HG03354 (cell line): ENCODE results near the gene TENM4.

Source experiments
- ATAC-seq: cut with Tn5 transposase; IDR thresholded peaks from one replicate; pipeline ENCODE4 v1.9.1; 2021; ENCODE audit warnings: mild to moderate bottlenecking; ENCODE audit not compliant: unreplicated experiment, poor library complexity, severe bottlenecking

The TENM4 gene

DNA sequence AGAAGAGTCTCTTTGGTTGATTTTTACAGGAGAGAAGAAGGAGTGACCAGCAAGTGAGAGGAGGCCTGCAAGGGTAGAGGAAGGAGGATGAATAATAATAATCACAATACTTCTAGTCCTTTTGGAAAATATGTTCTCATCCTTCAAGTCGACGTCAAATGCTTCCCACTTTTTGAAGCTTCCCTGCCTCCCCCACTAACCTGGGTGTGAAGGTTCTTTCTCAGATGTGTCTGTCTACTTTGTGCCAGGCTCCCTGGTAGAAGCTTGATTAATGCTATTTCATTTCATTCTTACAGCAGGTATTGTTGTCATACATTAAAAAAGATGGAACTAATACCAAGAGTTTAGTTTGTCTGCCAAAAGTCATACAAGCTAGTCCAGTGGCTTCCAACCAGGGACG lies 17.1 kb downstream of the TENM4 start:
- no peak for ATAC-seq

DNA sequence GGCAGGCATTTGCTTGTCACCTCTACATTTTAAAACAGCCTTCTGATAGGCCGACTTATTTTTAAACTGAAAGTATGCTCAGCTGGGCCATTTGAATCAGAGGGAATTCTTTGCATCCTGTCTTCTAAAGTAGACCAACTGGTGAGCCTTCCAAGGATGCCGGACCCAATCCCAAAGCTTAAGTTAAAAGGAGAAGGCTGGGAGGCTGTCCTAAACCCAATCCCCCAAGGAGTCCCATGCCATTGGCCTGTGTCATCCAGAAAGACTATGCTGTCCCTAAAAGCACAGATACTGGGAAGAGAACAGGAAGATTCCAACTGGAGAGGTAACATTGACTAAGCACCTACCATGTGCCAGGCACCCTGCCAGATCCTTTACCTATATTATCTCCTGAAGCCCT lies 18.0 kb downstream of the TENM4 start:
- ATAC-seq, result no peak

DNA sequence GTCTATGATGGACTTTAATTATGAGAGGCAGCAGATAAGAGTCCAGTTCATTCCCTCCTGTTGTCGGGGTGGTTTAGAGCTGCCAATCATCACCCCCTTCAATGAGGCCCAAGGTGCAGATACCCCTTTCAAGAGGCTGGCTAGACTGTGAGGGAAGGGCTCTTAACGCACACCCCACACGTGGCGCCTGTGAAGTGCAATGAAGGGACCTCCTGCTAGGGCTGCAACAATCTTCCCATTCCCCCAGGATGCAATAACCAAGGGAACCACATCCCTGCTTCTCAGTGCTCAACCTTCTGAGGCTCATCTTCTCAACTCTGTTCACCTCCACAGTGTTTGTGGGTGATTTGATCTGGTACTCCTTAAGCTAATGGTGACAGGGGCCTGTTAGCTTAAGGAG lies 19.0 kb downstream of the TENM4 start:
- no peak for ATAC-seq

DNA sequence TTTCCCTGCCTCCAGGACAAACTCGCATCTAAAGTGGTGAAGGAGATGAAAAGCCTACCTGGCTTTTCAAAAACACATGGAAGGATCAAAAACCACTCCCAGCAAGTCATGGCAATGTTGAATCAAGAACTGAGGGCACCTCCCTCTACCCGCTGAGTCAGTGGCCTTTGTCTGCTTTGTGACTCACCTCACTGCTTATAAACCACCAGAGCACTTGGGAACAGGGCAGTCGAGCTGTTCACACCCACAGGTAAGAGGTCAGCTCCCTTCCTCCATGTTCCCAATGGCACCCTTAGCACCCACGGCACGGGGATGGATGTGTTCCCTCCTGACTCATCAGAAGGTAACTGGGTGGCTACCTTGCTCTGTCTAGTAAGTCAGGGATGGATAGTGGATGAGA lies 21.7 kb downstream of the TENM4 start:
- ATAC-seq, result no peak

DNA sequence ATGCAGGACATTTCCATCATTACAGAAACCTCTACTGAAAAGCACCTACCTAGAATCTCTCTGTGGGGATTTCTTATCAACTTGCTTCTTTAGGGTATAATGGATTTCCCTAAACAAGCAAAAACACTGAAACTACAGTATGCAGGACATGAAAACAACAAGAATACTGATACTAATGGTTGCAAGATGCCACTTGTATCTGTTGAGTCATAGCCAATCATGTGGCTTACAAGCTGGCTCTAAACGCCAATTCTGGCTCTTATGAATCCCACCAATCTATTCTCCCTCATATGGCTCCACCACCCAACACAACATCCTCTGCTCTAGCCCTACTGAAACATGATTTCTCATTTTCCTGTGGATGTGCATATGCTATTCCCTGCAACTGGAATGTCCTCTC lies 22.6 kb downstream of the TENM4 start:
- ATAC-seq, result no peak

DNA sequence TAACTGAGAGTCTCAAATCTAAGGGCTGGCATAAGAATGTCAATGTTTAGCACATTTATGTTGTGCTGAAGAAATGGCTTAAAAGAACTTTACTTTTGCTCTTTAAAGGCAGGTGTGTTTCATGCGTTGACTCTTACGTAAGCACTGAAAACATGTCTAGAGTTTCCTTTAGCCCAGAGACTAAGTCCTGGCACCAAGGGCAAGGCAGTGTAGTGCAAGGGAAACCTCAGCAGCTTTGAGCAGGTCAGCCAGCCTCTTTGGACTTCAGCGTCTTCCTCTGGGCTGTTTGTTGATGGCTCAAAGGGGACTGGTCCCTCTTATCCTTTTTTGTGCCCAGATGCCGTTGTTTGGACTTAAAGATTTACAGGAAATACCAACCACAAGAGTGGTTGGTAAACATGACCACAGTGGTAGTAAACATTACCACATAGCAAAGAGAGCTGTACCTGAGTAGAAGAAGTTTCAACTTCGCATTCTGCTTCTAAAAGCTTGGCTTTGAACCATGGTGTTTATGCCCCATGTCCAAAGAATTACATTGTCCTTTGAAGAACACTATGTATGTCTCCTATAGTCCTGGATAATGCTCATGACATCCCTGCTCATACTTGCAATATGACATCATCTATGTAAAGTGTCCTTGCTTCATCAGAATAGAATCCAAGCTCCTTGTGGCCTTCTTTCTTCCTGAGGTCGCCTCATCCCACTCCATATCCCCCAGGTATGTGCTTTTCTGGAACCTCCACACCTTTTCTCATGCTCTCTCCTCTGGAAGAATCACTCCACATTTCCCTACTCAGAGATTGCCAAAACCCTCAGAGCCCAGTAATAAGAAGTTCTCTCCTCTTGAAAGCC lies 23.5 kb downstream of the TENM4 start:
- no peak for ATAC-seq

DNA sequence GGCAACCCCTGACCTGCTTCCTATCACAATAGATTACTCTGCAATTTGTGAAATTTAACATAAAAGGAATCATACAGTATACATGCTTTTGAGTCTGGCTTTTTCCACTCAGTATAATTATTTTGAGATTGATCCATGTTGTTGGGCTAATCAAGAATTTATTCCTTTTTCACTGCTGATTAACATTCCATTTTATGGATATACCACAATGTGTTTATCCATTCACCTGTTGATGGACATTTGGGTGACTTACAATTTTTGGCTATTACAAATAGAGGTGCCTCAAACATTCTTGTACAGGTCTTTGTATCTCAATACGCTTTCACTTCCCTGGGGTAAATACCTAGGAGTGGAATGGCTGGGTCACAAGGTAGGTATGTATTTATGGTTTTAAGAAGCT lies 24.9 kb downstream of the TENM4 start:
- no peak for ATAC-seq

DNA sequence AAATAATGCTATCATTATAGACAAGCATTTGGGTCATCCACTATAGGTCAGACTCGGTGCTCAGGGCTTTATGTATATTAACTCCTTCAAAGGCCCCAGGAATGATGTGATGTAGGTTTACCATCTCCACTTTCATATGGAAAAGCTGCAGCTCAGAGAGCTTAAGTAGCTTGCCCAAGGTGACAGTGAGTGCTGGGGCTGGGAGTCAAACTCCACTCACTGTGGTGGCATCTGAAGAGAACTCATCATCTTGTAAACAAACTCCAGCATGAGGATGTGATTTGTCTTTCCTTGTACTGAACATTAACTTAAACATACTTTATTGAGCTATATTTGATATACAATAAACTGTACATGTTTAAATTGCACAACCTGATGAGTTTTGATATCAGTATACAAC lies 25.4 kb downstream of the TENM4 start:
- no peak for ATAC-seq

DNA sequence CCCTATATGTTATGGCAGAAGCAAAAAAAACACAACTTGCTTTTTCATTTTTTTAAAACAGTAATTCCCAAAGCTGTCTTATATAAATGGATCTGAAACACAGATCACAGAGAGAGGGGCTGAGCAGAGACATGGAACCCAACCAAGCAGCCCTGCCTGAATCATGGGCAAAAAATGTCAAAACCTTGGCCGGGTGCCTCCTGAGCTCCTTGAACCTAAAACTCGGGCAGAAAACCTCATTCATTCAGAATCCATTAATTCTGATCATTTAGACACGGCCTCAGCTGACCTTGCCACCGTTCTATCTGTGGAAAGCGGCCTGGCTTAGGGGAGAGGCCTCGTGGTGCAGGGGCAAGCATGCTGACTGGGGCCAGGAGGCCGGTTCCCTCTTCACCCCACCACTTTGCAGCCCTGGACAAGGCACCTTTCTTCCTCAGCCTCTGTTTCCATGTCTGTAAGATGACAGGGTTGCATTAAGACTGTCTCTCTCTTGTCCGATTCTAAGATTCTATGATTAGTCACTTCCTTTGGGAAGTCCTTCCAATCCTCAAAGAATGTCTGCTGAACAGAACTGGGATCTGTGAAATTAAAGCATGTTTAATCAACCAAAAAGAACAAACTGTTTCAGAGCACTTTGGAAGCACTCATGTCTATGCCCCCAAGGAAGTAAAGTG lies 26.0 kb downstream of the TENM4 start:
- no peak for ATAC-seq

DNA sequence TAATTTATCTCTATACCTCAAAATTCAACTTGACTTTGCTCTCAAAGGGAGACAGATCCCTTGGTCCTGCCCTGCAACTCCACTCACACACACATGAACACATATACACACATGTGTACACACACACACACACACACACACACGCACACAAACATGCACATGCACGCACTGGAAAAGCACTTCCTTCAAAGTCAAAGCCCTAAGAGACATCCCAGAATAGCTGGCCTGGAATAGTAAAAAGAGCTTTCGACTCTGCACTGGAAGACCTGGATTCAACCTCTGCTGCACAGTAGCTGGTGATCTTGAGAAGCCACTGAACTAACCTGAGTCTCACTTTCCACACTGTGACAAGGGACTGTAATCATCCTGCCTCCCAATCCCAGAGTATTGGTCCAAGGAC lies 26.8 kb downstream of the TENM4 start:
- ATAC-seq, result no peak

DNA sequence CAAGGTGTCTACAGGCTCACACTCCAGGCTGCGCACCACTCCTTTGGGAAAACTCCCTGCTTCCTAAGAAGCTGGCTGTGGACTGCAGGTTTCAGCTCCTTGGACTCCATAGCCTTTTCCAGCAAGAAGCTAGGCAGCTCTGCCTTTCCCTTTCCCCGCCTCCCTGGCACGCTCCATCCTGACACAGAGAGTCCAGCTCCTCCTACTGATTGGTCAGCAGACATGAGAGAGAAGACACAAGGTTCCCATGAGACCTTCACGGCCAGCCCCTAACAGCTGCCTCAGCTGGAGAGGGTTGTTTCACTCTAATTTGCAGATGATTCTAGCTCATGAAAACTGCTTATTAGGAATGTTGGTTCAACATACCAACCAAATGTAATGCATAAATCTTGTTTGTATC lies 27.6 kb downstream of the TENM4 start:
- no peak for ATAC-seq

DNA sequence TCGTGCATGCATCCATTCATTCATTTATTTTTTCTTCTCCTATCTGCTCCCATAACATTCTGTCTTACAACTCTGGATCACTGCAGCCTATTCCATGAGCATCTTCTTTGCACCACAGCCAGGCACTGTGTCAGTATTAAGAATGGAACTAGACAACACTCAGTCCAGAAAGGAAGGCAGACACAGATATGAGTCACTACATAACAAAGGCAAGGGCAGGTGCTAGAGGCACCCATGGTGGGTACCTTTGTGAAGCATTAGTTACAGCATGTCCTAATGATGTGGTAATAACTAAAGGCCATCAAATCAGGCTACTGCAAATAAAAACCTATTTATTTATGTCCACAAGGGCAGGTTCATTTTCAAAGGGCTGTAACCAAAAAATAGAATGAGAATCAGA lies 28.1 kb downstream of the TENM4 start:
- ATAC-seq, result no peak

DNA sequence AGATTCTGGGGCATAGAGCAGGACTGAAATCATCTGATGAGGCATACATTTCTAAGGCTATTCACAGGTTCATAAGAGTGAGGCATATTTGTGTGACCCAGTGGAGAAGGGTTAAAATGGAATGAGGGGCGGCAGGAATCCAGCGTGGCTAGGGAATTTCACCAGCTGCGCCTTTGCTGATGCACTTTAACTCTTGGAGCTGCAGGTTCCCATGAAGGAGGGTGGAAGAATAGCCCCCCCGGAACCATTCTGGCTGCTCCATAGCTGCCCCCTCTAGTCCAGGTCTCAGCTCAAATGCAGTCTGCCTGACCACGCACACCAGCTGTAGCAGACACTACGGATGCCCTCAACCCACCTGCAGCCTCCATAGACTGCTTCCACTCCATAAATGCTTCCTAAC lies 31.5 kb downstream of the TENM4 start:
- no peak for ATAC-seq

DNA sequence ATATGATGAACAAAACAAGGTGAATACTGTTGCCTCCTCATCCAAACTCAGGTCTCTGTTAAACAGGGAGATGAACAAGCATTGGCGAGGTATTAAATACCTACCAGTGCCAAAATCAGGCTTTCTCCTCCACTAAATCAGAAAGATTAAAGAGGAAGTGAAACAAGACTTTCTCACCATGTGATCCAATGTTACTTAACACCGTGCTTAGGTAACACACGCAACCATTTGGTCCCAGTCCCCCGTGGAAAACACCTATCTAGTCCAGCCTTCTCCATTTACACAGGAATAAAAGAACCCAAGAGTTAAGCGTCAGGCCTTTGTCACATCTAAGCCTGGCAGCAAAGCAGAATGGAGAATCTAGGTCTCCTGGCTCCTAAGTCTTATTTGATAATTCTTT lies 34.5 kb downstream of the TENM4 start:
- ATAC-seq, result peak; percentile 96

DNA sequence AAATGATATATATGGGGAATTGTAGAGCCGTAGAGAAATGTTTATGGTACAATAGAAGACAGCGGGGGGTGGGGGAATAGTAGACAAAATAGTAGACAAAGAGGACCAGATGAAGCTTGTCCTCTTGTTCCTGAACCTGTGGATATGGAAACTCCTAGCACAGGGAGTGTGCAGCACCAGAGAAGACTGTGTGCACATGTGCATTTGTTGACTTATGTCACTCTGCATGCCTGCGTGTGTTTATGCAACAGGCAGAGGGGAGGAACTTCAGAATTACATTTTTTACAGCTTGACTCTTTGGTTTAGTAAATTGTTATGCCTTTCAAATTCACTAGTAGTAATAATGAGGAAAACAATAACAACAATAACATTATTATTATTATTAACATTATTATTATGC lies 36.0 kb downstream of the TENM4 start:
- ATAC-seq, result no peak

DNA sequence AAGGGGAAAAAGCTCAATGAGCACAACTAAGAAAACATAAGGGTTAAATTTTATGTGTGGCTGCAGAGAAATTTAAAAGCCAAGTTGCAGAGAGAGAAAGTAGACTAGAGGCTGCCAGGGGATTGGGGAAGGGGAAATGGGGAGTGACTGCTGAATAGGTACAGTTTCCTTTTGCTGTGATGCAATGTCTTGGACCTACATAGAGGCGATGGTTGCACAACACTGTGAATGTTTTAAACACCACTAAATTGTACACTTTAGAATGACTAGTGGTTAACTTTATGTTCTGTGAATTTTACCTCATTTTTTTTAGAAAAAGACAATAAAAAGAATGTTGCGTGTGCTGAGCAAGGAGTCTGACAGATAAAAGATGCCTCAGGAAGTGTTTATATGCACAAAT lies 36.5 kb downstream of the TENM4 start:
- no peak for ATAC-seq

DNA sequence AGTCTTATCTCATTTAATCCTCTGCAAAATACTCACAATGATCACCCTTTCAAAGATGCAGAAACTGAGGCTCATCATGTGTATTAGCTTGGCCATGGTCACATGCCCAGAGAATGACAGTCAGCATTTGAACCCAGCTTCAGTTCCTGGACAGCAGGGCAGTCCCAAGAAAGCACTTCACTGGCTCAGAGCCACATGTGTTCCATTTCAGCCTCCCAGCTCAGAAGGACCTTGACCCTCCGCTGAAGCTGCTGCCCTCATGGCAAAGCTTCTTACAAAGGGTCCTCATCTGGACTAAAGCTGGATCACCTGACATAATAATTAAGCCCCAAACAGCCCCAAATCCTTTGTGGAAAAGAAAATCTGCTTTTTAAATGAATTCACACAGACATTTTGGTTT lies 37.0 kb downstream of the TENM4 start:
- no peak for ATAC-seq

DNA sequence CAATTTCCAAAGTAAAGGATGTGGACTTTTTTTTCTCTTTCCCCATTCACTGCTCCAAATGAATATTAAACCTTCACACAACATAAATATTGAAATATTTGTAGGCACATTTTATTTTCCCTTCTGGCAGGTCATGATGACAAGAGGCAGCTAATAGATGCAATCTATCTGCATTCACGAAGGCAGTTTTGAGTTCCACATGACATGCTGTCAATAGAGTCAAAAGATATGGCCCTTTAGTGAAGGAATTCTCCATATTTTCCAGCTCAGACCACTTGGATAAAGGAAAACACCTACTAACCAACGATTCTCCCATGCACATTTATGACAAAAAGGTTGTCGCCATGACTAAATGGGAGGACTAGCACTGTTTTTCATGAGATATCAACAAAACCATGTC lies 37.9 kb downstream of the TENM4 start:
- ATAC-seq, result no peak

DNA sequence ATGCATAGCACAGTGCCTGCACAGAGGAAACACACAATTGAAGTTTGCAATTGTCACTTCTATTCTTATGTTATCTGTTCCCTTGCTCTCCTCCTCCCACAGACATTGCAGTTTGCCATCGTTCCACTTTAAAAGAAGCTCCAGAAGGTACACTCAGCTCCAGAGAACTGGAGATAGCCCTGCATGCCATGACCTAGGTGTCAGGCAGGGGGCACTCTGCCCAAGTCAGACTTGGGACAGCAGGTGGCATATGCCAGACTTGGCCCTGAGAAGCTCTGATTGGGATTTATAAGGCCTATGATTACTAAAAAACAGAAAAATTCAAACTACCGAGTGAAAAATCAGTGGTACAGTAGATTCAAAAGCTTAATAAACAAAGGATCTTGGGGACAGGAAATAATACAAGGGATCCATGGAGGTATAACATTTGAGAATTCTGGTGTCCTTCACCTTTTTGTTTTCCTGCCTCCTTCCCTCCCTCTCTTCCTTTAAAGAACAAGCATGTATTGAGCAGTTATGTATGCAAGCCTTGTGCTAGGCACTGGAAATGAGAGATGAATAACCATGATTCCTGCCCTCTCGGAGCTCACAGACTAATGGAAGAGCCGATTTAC lies 40.0 kb downstream of the TENM4 start:
- peak; percentile 77 for ATAC-seq

DNA sequence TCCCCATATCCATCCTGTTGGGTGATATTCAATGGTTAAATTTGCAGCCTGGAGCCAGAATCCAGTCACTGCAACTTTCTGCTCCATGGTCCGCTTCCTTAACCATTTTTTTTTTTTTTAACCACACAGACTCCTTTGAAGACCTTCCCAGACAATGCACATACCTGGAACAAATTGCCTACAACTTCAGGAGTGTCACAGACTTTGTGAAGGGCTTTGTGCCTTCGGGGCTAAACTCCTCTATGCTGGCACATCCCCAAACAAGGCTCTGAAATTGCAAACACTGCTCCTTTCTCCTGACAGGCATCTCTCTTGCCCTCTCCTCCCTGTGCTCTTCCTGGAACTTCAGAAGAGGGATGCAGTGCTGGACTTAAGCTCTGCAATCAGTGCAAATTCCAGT lies 40.6 kb downstream of the TENM4 start:
- no peak for ATAC-seq

DNA sequence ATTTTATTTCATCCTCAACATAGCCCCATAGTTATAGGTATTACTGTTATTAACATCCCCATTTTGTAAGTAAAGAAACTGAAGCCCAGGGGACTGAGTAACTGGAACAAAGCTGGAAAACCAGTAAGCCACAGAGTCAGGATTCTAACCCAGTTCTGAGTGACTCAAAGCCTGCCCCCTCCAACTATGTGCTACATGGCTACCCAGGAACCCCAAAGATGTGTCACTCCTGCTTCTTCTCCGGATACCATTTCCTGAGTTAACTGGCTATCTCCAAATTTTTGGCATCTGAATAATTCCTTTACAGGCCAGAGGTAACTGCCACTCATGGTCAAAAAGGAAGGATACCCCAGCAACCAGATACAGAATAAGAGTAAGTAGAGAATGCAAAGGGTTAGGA lies 43.6 kb downstream of the TENM4 start:
- ATAC-seq, result no peak
